ENCODE results near the gene EYS. TPM values are rescaled to one million over a fixed set of nuclear protein-coding genes. Genes with fewer than 3 reads are reported as not detected.

EYS gene
- total and polyA plus RNA-seq, 2 of the 8 experiments (the other 6 are each of a cell fraction or from before 2014, with no cell fraction given) = 0.05 to 0.13 TPM

GRCh38 chr6:64100702-64101303 is 1606.2 kb downstream of the EYS start:
- no peak overlapping the region for H3K4ac ChIP-seq (replicated peaks; ENCODE audit: insufficient read length, low read depth, low read length)
- ChIA-PET CTCF (ENCODE audit: partially characterized antibody) (no interaction called here), POLR2A (ENCODE audit: partially characterized antibody) (no interaction called here)
- FAIRE-seq = no peak
- H4K91ac ChIP-seq (replicated peaks; ENCODE audit: insufficient read length, low read length) = no peak overlapping the region
- H2BK120ac ChIP-seq (replicated peaks; ENCODE audit: low read depth, low read length) = no peak overlapping the region
- no peak overlapping the region for H2BK5ac ChIP-seq (ENCODE audit: low read depth, low read length)
- DNase-seq (ENCODE audit: low read depth in 1 of 2, low spot score in 2 of 2) = no peak
- H2AFZ ChIP-seq (ENCODE audit: low read length) = no peak overlapping the region
- no peaks in the 10 kb centered on the region for H3K27me3 ChIP-seq (replicated peaks in 1 of 4; ENCODE audit: control insufficient read depth in 3 of 4, extremely low read depth in 1 of 4, insufficient read depth in 3 of 4, low read length in 3 of 4)
- no peaks in the 10 kb centered on the region for H3K79me2 ChIP-seq (ENCODE audit: control insufficient read depth in 1 of 2, insufficient read depth in 2 of 2, low read length in 2 of 2)
- no peak overlapping the region for H4K5ac ChIP-seq (ENCODE audit: insufficient read length, low read depth, low read length)
- H2AK5ac ChIP-seq (ENCODE audit: low read depth, low read length) = no peak overlapping the region
- H4K20me1 ChIP-seq (replicated peaks in 1 of 2; ENCODE audit: control insufficient read depth in 1 of 2, insufficient read depth in 2 of 2, low read length in 2 of 2) = no peaks in the 10 kb centered on the region
- no peak overlapping the region for H3K14ac ChIP-seq (ENCODE audit: insufficient read length)
- H3K27ac ChIP-seq (ENCODE audit: low read depth, low read length) = no peak overlapping the region
- H3K9me3 ChIP-seq (ENCODE audit: insufficient read depth in 2 of 2, low read depth in 1 of 2, low read length in 1 of 2) = peaks cover 5 to 7% of the 10 kb centered on the region in 2 experiments
- H3K56ac ChIP-seq (replicated peaks; ENCODE audit: insufficient read length, low read depth, low read length) = no peak overlapping the region
- no peak overlapping the region for H3K4me2 ChIP-seq (ENCODE audit: insufficient read depth in 1 of 2, low read depth in 2 of 2, low read length in 2 of 2)
- H3K4me1 ChIP-seq (replicated peaks in 1 of 4; ENCODE audit: control insufficient read depth in 3 of 4, insufficient read depth in 4 of 4, low read length in 3 of 4) = 0 out of 7 replicates have a peak, but pooled peaks cover 0 to 2% (median 0%) of the 10 kb centered on the region in 4 experiments
- no peak for TF ChIP-seq SIRT6 (IDR thresholded peaks at IDR 0.05; ENCODE audit: low read length)
- TF ChIP-seq TBP (IDR thresholded peaks at IDR 0.05; ENCODE audit: low read depth, low read length) = no peak
- H2BK15ac ChIP-seq (ENCODE audit: low read length) = no peak overlapping the region
- H3K23ac ChIP-seq (ENCODE audit: insufficient read length) = no peak overlapping the region
- H3K4me3 ChIP-seq (ENCODE audit: extremely low read depth in 1 of 4, insufficient read depth in 2 of 4, low read depth in 3 of 4, low read length in 4 of 4) = no peak overlapping the region
- H3K9ac ChIP-seq (replicated peaks in 1 of 4; ENCODE audit: extremely low read depth in 1 of 4, low read depth in 3 of 4, low read length in 3 of 4) = no peak overlapping the region
- H4K8ac ChIP-seq (ENCODE audit: extremely low read depth, insufficient read depth, low read length) = no peak overlapping the region
- H2BK20ac ChIP-seq (ENCODE audit: low read length) = no peak overlapping the region
- no peak overlapping the region for H2BK12ac ChIP-seq (ENCODE audit: low read depth, low read length)
- no peak overlapping the region for H3K18ac ChIP-seq (ENCODE audit: extremely low read depth, low read length)
- H3K79me1 ChIP-seq (ENCODE audit: low read depth, low read length) = no peaks in the 10 kb centered on the region
- H3K23me2 ChIP-seq (ENCODE audit: low read depth, low read length) = no peaks in the 10 kb centered on the region
- WGBS, 2 experiments (ENCODE audit: extremely low coverage in 1 of 2, insufficient coverage in 1 of 2, insufficient read length in 1 of 2, insufficient replicate concordance in 2 of 2, low coverage in 1 of 2, low lambda C conversion rate in 2 of 2, missing lambda C conversion rate in 1 of 2) = 67% methylated on average over 2 of the region's 2 CpGs; no CpG with 5 or more reads in 1 of the 2 experiments
- H3K36me3 ChIP-seq (ENCODE audit: control insufficient read depth in 2 of 4, insufficient read depth in 4 of 4, low read length in 3 of 4) = no peaks in the 10 kb centered on the region

All from H1 (cell line).